HG03064 (cell line): ENCODE measurements around the gene CRHBP.

Source experiments
- ATAC-seq: cut with Tn5 transposase; IDR thresholded peaks from one replicate; pipeline ENCODE4 v1.9.1; 2021; ENCODE audit warnings: low read depth; ENCODE audit not compliant: unreplicated experiment

CRHBP gene

GRCh38 chr5:77012601-77013000 is 59.8 kb downstream of the CRHBP start:
- no peak for ATAC-seq

DNA sequence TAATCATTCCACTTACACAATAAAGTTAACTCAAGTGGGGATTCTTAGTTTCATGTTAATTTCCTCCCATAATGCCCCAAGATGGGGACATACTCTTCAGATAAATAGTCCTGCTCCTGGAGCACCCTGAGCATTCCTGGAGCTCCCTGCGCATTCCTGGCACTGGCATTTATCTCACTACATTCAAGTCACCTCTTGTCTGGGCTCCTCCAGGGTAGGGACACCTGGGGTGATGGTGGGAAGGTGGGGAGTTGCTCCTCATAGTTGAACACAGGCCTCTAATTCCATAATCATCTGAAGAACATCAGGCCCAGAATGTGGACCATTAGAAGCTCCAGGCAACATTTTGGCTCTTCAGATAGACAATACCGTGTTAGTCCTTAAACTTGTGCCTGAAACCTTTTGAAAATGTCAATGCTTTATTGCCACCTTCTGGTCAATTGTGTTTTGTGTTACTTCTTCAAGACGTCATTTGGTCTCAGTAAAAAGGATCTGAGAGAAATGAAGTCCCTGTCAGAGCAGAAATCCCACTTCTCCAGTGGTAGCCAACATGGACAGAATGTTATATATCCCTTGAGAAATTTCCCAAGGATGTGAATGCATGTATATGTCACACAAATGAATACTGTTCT is 63.2 kb downstream of the CRHBP start:
- no peak for ATAC-seq

DNA sequence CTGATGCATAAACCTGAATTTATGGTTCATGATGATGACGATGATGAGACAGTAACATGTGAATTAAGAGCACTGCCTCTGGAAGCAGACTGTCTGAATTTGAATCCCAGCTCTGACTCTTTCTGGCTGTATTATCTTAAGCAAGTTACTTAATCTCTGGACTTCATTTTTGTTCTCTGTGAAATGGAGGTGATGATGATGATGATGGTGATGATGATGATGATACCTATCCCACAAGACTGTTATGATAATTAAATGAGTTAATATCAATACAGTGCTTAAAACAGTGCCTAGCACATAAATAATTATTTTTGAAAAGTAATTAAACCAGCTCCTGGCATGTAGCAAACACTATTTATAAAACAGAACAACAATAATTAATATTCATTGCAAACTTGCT is 64.1 kb downstream of the CRHBP start:
- no peak for ATAC-seq

DNA sequence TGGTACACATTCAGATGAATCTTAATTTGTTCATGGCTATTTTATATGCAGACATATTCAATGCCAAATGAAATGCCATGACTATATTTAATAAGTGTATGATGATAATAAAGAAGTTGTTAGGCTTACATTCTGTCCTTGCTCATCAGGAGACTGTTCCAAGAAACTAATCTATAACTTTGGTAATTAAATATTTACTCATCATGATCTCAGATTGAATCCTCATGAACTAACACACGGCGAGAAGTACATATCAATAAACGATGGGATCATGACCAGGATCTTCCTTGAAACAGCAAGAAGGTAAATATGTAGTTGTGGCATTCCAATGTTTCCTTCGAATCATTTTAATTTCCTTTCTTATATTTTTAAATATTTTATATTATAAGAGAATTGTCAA is 64.8 kb downstream of the CRHBP start:
- ATAC-seq, result no peak
